ENCODE data around the gene RNF212.

The RNF212 gene

GRCh38 chr4:1036095-1036494, 77.3 kb downstream of the RNF212 start:
- no peak for DNase-seq (ENCODE audit: low read depth)

GRCh38 chr4:1035510-1035909, 77.9 kb downstream of the RNF212 start:
- DNase-seq (ENCODE audit: low read depth): no peak

- DNase-seq (ENCODE audit: low read depth): peak; percentile 55
Measured at GRCh38 chr4:1033840-1034551, 79.4 kb downstream of the RNF212 start.

DNA sequence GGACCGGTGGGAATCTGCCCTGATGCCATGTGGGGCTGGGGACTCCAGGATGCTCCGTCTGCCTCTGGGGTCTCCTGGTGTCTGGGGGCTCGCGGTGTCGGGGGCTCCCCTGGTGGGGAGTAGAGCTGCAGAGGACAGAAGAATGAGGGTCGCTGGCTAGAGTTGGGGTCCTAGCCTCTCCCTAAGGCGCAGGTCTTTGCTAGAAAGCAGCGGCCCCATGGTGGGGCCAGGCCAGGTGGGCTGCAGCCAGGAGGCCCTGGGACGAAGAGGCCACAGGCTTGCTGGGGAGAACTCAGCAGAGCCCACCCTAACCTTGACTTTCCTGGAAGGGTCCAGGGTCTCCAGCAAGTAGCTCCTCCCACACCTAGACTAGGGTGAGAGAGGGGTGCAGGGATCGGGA, 80.5 kb downstream of the RNF212 start:
- DNase-seq (ENCODE audit: low read depth): no peak

DNA sequence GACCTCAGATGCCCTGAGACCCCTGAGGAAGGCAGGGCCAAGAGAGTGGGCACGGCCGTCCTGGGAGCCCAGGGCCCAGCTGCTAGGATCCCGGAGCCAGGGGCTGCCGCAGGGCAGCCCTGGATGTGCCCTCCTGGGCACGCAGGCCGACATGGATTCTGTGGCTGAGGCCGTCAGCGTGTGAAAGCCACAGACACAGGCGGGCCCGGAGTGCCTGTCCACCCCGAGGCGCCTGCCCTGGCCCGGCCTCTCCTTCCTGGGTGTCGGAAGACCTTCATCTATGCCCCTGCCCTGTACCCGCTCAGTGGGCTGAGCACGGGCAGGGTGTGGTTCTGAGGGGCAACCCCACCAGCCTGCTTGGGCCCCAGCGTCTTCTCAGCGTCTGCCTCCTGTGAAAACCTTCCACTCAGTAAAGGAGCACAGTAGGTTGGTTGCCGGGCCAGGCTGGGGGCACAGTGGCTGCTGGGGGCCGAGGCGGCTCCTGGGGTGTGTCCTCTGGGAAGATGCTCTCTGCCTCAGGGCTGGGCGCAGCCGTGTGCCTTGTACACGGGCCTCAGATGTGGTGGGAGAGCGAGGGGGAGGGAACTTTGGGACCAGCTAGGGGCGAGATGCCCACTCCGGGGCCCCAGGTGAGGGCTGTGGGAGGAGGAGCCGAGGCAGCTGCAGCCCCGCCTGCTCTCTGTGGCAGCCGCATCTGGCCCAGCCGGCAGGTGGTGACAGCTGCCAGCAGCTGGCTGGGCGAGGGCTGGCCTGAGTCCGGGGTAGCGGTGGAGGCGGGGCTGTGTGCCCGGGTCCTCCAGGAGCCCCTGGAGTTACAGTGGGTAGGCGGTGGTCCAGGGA, 81.2 kb downstream of the RNF212 start:
- DNase-seq (ENCODE audit: low read depth): no peak

- no peak for DNase-seq (ENCODE audit: low read depth)
Measured at GRCh38 chr4:1031346-1031745, 82.0 kb downstream of the RNF212 start.

- DNase-seq (ENCODE audit: low read depth): no peak
Measured at GRCh38 chr4:1030559-1030958, 82.8 kb downstream of the RNF212 start.

GRCh38 chr4:1030031-1030430, 83.3 kb downstream of the RNF212 start:
- DNase-seq (ENCODE audit: low read depth): no peak

DNA sequence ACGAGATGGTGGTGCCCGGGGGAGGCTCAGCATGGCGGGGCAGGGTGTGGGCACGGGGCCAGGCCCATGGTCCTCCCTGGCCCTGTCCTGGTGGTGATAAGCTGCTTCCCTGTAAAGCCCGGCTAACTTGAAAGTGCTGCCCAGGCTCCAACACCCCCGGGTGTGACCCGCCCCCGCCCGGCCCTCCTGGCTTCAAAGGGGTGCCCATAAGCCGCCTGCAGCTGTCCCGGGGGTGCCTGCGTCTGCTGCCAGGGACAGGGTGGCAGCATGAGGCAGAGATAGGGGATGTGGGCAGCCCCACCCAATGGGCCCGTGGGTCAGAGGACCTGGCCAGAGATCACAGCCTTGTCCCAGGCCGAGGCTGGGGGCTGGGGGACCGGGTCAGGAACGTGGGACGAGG, 83.8 kb downstream of the RNF212 start:
- no peak for DNase-seq (ENCODE audit: low read depth)

- no peak for DNase-seq (ENCODE audit: low read depth)
Measured at GRCh38 chr4:1028574-1029220, 84.7 kb downstream of the RNF212 start.

- no peak for DNase-seq (ENCODE audit: low read depth)
Measured at GRCh38 chr4:1027915-1028238, 85.5 kb downstream of the RNF212 start.

GRCh38 chr4:1027219-1027914, 86.0 kb downstream of the RNF212 start:
- no peak for DNase-seq (ENCODE audit: low read depth)

DNA sequence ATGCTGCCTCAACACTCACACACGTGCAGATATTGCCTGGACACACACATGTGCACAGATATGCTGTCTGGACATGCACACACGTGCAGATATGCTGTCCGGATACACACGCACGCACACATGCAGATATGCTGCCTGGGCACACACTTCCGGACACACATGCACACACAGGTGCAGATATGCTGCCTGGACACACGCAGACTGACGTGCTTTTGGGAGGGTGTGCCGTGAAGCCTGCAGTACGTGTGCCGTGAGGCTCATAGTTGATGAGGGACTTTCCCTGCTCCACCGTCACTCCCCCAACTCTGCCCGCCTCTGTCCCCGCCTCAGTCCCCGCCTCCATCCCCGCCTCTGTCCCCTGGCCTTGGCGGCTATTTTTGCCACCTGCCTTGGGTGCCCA, 87.2 kb downstream of the RNF212 start:
- no peak for DNase-seq (ENCODE audit: low read depth)

DNA sequence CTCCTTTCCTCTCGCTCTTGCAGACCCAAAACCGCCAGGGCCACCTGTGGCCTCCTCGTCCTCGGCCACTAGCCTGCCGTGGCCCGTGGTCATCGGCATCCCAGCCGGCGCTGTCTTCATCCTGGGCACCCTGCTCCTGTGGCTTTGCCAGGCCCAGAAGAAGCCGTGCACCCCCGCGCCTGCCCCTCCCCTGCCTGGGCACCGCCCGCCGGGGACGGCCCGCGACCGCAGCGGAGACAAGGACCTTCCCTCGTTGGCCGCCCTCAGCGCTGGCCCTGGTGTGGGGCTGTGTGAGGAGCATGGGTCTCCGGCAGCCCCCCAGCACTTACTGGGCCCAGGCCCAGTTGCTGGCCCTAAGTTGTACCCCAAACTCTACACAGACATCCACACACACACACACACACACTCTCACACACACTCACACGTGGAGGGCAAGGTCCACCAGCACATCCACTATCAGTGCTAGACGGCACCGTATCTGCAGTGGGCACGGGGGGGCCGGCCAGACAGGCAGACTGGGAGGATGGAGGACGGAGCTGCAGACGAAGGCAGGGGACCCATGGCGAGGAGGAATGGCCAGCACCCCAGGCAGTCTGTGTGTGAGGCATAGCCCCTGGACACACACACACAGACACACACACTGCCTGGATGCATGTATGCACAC, 88.3 kb downstream of the RNF212 start:
- DNase-seq (ENCODE audit: low read depth): no peak

DNA sequence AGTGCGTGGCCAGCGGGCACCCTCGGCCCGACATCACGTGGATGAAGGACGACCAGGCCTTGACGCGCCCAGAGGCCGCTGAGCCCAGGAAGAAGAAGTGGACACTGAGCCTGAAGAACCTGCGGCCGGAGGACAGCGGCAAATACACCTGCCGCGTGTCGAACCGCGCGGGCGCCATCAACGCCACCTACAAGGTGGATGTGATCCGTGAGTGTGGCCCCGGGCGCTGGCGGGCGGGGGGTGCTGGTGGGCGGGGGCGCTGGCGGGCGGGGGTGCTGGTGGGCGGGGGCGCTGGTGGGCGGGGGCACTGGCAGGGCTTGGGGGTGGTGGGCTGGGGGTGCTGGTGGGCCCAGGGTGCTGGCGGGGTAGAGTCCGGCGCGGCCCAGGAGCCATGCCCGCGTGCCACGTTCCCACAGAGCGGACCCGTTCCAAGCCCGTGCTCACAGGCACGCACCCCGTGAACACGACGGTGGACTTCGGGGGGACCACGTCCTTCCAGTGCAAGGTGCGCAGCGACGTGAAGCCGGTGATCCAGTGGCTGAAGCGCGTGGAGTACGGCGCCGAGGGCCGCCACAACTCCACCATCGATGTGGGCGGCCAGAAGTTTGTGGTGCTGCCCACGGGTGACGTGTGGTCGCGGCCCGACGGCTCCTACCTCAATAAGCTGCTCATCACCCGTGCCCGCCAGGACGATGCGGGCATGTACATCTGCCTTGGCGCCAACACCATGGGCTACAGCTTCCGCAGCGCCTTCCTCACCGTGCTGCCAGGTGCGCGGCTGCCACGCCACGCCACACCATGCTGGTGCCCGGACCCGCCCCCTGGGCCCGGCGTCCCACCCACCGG, 89.2 kb downstream of the RNF212 start:
- no peak for DNase-seq (ENCODE audit: low read depth)

GRCh38 chr4:1023075-1023640, 90.2 kb downstream of the RNF212 start:
- DNase-seq (ENCODE audit: low read depth): no peak

GRCh38 chr4:1022739-1023066, 90.7 kb downstream of the RNF212 start:
- DNase-seq (ENCODE audit: low read depth): no peak

GRCh38 chr4:1022051-1022738, 91.2 kb downstream of the RNF212 start:
- DNase-seq (ENCODE audit: low read depth): no peak

Data from GM04503 (cell line).